GM12801 (cell line): Measurements from ENCODE around the gene AEBP1.

Experiments
- TF ChIP-seq, protein P1 (sequence below): IDR thresholded peaks from one replicate; pipeline ENCODE4 v1.5.1; 2011; ENCODE audit warnings: control low read depth; ENCODE audit not compliant: insufficient read length; ENCODE audit errors: extremely low read depth

The AEBP1 gene

DNA sequence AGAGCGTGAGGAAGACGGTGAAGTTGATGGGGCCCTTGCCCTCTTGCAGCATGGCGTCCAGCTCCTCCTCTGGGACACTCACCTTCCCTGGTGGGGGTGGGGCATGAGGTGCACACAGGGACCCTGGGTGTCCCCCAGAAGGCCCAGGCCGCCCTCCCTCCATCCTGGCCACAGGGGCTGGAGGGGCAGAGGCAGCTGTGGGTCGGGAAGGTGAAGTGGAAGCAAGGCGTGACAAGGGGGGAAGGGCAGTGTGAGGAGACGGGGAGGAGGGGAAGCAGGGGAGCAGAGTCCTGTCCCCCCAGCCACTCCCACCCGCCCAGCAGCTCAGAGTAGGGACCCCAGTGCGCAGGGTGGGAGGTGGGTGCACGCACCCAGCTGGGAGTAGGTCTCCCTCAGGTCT is 36.2 kb downstream of the AEBP1 start:
- TF ChIP-seq, protein P1, sequence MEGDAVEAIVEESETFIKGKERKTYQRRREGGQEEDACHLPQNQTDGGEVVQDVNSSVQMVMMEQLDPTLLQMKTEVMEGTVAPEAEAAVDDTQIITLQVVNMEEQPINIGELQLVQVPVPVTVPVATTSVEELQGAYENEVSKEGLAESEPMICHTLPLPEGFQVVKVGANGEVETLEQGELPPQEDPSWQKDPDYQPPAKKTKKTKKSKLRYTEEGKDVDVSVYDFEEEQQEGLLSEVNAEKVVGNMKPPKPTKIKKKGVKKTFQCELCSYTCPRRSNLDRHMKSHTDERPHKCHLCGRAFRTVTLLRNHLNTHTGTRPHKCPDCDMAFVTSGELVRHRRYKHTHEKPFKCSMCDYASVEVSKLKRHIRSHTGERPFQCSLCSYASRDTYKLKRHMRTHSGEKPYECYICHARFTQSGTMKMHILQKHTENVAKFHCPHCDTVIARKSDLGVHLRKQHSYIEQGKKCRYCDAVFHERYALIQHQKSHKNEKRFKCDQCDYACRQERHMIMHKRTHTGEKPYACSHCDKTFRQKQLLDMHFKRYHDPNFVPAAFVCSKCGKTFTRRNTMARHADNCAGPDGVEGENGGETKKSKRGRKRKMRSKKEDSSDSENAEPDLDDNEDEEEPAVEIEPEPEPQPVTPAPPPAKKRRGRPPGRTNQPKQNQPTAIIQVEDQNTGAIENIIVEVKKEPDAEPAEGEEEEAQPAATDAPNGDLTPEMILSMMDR, result no peak

GRCh38 chr7:44141221-44141850 is 37.2 kb downstream of the AEBP1 start, which contains the start of gene MYL7:
MYL7 (minus strand) TSS chr7:44141332; CDS start chr7:44141305, 27 bp downstream.
- TF ChIP-seq, protein P1, result no peak

DNA sequence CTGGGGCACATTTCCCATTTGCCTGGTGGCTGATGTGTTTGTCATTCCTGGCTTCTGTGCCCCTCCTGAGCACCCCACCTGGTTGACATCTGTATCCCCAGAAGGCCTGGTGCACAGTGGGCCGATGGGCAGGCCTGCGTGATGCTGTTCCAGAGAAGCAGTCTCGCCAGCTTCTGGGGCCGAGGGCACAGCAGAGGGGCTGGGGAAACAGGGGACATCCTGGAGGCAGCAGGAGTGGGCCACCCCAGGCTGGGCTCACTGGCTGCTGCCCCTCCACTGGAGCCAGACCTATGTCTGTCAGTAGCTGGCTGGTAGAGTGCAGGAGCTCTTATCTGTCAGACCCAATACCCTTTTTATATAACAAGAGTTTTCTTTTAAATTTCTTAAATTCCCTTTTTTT is 37.9 kb downstream of the AEBP1 start:
- TF ChIP-seq, protein P1, result no peak

- TF ChIP-seq, protein P1, result no peak
Observed at GRCh38 chr7:44143646-44144250, 39.6 kb downstream of the AEBP1 start.

- TF ChIP-seq, protein P1, result no peak
Observed at GRCh38 chr7:44144426-44144967, 40.4 kb downstream of the AEBP1 start.

- TF ChIP-seq, protein P1, result no peak
Observed at GRCh38 chr7:44144968-44145478, 40.9 kb downstream of the AEBP1 start.

GRCh38 chr7:44145479-44145968 is 41.4 kb downstream of the AEBP1 start:
- TF ChIP-seq, protein P1, result no peak
